AG08395 (cell line): ENCODE data around the gene AOC3.
"Not testable (repeated sequence)": the region's sequence is repeated elsewhere in the genome, so short reads cannot be mapped to it uniquely, and the experiment has no call there.

Experiments
- DNase-seq: peaks from one replicate; pipeline ENCODE4 v3.0.0; 2012; ENCODE audit warnings: mixed read lengths, low spot score

The AOC3 gene

DNA sequence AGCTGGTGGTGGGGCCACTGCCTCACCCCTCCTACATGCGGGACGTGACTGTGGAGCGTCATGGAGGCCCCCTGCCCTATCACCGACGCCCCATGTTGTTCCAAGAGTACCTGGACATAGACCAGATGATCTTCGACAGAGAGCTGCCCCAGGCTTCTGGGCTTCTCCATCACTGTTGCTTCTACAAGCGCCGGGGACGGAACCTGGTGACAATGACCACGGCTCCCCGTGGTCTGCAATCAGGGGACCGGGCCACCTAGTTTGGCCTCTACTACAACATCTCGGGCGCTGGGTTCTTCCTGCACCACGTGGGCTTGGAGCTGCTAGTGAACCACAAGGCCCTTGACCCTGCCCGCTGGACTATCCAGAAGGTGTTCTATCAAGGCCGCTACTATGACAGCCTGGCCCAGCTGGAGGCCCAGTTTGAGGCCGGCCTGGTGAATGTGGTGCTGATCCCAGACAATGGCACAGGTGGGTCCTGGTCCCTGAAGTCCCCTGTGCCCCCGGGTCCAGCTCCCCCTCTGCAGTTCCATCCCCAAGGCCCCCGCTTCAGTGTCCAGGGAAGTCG lies 16.8 kb downstream of the AOC3 start:
- not testable (repeated sequence) for DNase-seq

DNA sequence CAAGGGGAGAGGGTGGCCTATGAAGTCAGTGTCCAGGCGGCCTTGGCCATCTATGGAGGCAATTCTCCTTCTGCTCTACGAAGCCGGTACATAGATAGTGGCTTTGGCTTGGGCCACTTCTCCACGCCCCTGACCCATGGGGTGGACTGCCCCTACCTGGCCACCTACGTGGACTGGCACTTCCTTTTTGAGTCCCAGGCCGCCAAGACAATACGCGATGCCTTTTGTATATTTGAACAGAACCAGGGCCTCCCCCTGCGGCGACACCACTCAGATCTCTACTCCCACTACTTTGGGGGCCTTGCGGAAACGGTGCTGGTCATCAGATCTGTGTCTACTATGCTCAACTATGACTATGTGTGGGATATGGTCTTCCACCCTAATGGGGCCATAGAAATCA lies 17.3 kb downstream of the AOC3 start:
- DNase-seq = no peak

- DNase-seq = no peak
Measured at GRCh38 chr17:42871647-42872046, 20.6 kb downstream of the AOC3 start.

DNA sequence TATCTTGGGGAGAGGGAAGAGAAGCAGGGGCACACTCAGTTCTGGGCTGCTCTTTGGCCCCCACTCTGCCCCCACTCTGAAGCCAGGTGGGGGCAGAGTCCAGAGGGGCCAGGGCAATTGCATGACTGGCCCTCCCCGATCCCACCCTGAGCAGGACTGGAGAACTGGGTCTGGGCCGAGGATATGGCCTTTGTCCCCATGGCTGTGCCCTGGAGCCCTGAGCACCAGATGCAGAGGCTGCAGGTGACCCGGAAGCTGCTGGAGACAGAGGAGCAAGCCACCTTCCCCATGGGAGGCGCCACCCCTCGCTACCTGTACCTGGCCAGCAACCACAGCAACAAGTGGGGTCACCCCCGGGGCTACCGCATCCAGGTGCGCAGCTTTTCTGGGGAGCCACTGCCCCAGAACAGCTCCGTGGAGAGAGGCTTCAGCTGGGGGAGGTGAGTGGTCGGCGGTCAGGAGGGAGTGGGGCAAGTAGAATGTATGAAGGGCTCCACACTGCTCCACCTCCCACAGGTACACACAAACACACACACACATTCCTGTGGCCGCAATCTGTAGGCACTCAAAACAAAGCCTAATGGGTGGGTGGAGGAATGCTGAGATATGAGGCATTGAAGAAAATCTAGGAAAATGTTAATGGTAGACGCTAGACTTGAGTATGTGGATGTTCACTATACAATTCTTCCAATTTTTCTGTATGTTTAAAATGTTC lies 21.4 kb downstream of the AOC3 start:
- DNase-seq = no peak

- DNase-seq = no peak
Measured at GRCh38 chr17:42873315-42873714, 22.3 kb downstream of the AOC3 start.

DNA sequence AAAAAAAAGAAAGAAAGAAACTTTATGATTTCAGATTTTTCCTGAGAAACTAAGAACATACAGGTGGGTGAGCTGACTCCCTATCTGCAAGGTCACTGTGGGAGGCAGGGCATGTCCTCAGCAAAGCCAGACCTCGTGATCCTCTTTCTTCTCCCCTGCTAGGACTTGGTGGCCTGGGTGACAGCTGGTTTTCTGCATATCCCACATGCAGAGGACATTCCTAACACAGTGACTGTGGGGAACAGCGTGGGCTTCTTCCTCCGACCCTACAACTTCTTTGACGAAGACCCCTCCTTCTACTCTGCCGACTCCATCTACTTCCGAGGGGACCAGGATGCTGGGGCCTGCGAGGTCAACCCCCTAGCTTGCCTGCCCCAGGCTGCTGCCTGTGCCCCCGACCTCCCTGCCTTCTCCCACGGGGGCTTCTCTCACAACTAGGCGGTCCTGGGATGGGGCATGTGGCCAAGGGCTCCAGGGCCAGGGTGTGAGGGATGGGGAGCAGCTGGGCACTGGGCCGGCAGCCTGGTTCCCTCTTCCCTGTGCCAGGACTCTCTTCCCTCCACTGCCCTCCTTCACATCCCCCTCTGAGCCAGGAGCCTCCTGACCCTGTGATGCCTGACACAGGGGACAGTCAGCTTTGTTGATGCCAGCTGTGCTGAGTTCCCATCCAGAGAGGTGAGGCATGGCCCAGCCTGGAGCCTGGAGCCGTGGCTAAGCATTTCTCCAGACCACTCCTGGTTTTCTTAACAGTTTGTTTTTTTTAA lies 23.1 kb downstream of the AOC3 start:
- DNase-seq = not testable (repeated sequence)

GRCh38 chr17:42877037-42877436 lies 26.0 kb downstream of the AOC3 start:
- DNase-seq = no peak

GRCh38 chr17:42878123-42878880 lies 27.3 kb downstream of the AOC3 start:
- no peak for DNase-seq

- DNase-seq = no peak
Measured at GRCh38 chr17:42878924-42879595, 28.1 kb downstream of the AOC3 start.

DNA sequence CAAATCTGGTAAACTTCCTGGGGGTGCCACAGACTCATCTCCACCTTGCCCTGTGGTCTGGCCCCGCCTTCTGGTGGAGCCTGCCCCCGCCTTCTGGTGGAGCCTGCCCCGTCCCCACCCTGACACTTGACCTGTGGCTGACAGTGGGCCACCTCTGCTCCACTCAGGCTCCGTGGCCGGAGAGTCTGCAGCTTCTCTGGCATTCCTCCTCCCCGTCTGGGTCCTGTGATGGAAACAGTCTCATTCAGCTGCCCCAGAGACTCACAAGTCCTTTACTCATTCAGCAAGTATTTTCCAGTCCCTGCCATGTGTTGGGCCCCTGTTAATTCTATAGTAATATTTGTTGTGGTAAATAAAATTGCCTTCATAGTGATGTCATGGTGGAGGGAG lies 28.6 kb downstream of the AOC3 start:
- peak; percentile 81 for DNase-seq

- DNase-seq = no peak
Measured at GRCh38 chr17:42880776-42881310, 29.8 kb downstream of the AOC3 start.

GRCh38 chr17:42881706-42882105 lies 30.7 kb downstream of the AOC3 start:
- DNase-seq = not testable (repeated sequence)

GRCh38 chr17:42882166-42882565 lies 31.2 kb downstream of the AOC3 start:
- DNase-seq = no peak

DNA sequence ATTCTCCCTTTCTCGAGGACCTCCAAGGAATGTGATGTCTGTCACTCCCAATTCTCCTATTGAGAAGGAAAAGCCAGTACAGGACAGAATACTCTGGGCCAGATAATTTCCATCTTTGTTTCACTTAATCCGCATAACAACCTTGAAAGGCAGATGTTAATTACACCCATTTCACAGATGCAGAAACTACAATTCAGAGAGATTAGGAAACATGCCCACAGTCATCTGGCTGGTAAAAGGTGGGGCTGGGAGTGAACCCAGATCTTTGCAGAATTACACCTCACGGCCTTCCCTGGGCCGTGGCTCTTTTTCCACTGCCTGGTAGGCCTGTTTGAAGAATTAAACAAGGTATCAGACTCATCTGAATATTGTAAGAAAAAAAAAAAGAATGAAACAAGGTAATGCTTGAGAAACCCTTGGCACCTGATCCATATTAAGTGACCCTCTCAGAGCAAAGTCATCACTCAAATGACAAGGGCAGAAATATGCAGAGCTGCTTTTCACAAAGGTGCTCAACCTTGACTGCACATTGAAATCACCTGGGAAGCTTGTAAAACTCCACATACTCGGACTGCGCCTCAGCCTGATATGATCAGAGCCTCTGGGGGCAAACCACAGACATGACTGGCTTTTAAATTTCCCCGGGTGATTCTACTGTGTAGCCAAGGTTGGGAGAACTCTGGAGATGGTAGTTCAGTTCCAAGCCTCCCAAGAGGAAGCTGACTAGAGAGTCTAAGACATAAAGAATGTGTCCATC lies 33.0 kb downstream of the AOC3 start:
- DNase-seq = no peak

- DNase-seq = not testable (repeated sequence)
Measured at GRCh38 chr17:42885806-42886205, 34.8 kb downstream of the AOC3 start.

- no peak for DNase-seq
Measured at GRCh38 chr17:42886283-42887176, 35.5 kb downstream of the AOC3 start.

DNA sequence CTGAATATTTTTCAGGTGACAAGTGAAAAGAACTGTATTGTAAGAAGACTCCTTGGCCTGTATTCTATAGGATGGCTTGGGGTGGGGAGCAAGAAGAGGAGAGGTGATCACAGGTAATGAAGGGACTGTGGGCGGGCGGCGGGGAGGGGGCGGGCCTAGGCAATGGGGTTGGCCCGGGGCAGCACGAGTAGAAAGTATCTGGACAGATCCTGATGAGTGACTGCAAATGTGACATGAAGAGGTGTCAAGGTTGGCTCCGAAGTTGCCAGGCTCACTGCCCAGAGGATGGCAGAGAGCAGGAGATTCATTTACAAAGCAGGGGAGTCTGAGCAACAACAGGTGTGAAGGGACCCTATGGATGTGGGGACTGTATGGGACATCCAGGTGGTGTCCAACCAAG lies 38.8 kb downstream of the AOC3 start:
- DNase-seq = no peak

- DNase-seq = peak; percentile 55
Measured at GRCh38 chr17:42891539-42892152, 40.6 kb downstream of the AOC3 start.

GRCh38 chr17:42893359-42893758 lies 42.4 kb downstream of the AOC3 start:
- no peak for DNase-seq
